Stimulated activated CD8-positive, alpha-beta memory T cell treated with anti-CD3 and anti-CD28 coated beads, Interleukin-4, amount 100 ng/mL, for 48 hours (primary cell): ENCODE results near the gene RB1.
"Not testable (repeated sequence)": the region's sequence is repeated elsewhere in the genome, so short reads cannot be mapped to it uniquely, and the experiment has no call there.

Experiments used
- DNase-seq: peaks from one replicate; pipeline ENCODE4 v3.0.0-alpha.2; 2020

RB1 gene

GRCh38 chr13:48411841-48412531, 108.4 kb downstream of the RB1 start:
- no peak for DNase-seq

- no peak for DNase-seq
Observed at GRCh38 chr13:48412881-48413351, 109.4 kb downstream of the RB1 start, which contains the start of gene LPAR6. Gene LPAR6, minus strand, starts transcription at chr13:48413113. Its CDS starts 690 bp downstream, at chr13:48412423.

- no peak for DNase-seq
Observed at GRCh38 chr13:48414501-48414900, 111.0 kb downstream of the RB1 start.

- no peak for DNase-seq
Observed at GRCh38 chr13:48415516-48415915, 112.0 kb downstream of the RB1 start.

GRCh38 chr13:48422003-48422402, 118.5 kb downstream of the RB1 start:
- DNase-seq: not testable (repeated sequence)

GRCh38 chr13:48424212-48424611, 120.7 kb downstream of the RB1 start:
- no peak for DNase-seq

GRCh38 chr13:48426052-48426451, 122.5 kb downstream of the RB1 start:
- no peak for DNase-seq

GRCh38 chr13:48426755-48427298, 123.3 kb downstream of the RB1 start:
- DNase-seq: not testable (repeated sequence)

- no peak for DNase-seq
Observed at GRCh38 chr13:48429036-48429435, 125.5 kb downstream of the RB1 start.

GRCh38 chr13:48429886-48430285, 126.3 kb downstream of the RB1 start:
- no peak for DNase-seq

- no peak for DNase-seq
Observed at GRCh38 chr13:48431431-48431830, 127.9 kb downstream of the RB1 start.

GRCh38 chr13:48431987-48432615, 128.6 kb downstream of the RB1 start:
- no peak for DNase-seq

- no peak for DNase-seq
Observed at GRCh38 chr13:48434200-48434599, 130.6 kb downstream of the RB1 start.

- no peak for DNase-seq
Observed at GRCh38 chr13:48436661-48437288, 133.2 kb downstream of the RB1 start.

GRCh38 chr13:48437371-48437770, 133.8 kb downstream of the RB1 start:
- no peak for DNase-seq

GRCh38 chr13:48443442-48444208, 140.1 kb downstream of the RB1 start:
- DNase-seq: no peak

GRCh38 chr13:48446464-48446863, 142.9 kb downstream of the RB1 start:
- no peak for DNase-seq

- DNase-seq: no peak
Observed at GRCh38 chr13:48448285-48448958, 144.9 kb downstream of the RB1 start.

GRCh38 chr13:48448959-48449614, 145.5 kb downstream of the RB1 start:
- DNase-seq: no peak

- no peak for DNase-seq
Observed at GRCh38 chr13:48449656-48450055, 146.1 kb downstream of the RB1 start.

- DNase-seq: not testable (repeated sequence)
Observed at GRCh38 chr13:48451196-48451595, 147.6 kb downstream of the RB1 start.

- DNase-seq: no peak
Observed at GRCh38 chr13:48456546-48456945, 153.0 kb downstream of the RB1 start.
